Measurements from ENCODE around the gene SYNE2. TPM values are rescaled to one million over a fixed set of nuclear protein-coding genes. Genes with fewer than 3 reads are reported as not detected.

The SYNE2 gene
- total RNA-seq, 4 donors from 2014 or later = 212 to 378 (median 285) TPM

- TF ChIP-seq EP300 (IDR thresholded peaks at IDR 0.05) (no peak), POLR2A (IDR thresholded peaks at IDR 0.05) (no peak)
- TF ChIP-seq, protein P1, sequence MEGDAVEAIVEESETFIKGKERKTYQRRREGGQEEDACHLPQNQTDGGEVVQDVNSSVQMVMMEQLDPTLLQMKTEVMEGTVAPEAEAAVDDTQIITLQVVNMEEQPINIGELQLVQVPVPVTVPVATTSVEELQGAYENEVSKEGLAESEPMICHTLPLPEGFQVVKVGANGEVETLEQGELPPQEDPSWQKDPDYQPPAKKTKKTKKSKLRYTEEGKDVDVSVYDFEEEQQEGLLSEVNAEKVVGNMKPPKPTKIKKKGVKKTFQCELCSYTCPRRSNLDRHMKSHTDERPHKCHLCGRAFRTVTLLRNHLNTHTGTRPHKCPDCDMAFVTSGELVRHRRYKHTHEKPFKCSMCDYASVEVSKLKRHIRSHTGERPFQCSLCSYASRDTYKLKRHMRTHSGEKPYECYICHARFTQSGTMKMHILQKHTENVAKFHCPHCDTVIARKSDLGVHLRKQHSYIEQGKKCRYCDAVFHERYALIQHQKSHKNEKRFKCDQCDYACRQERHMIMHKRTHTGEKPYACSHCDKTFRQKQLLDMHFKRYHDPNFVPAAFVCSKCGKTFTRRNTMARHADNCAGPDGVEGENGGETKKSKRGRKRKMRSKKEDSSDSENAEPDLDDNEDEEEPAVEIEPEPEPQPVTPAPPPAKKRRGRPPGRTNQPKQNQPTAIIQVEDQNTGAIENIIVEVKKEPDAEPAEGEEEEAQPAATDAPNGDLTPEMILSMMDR (IDR thresholded peaks at IDR 0.05) = no peak
- DNase-seq (ENCODE audit: low spot score in 2 of 2) = no peak
- Histone ChIP-seq H3K9me3 (no peaks in the 10 kb centered on the region), H3K27ac (peak overlapping the region in 2 of 4 donors; percentile 71 to 85), H3K27me3 (no peaks in the 10 kb centered on the region), H3K4me3 (no peak overlapping the region), H3K4me1 (peaks cover 0 to 84% (median 35%) of the 10 kb centered on the region in 4 donors), H3K36me3 (no peaks in the 10 kb centered on the region)
Measured at GRCh38 chr14:63895510-63895909, 42.7 kb downstream of the SYNE2 start.

GRCh38 chr14:63896278-63896720 is 43.5 kb downstream of the SYNE2 start:
- peaks cover 0 to 83% (median 32%) of the 10 kb centered on the region in 4 donors for H3K4me1 ChIP-seq
- DNase-seq (ENCODE audit: low spot score in 2 of 2) = peak; percentile 32 to 70
- no peaks in the 10 kb centered on the region for H3K36me3 ChIP-seq
- H3K27ac ChIP-seq = peak overlapping the region in 3 of 4 donors; percentile 50 to 85 (median 71)
- H3K27me3 ChIP-seq = no peaks in the 10 kb centered on the region
- no peak overlapping the region for H3K4me3 ChIP-seq
- H3K9me3 ChIP-seq = no peaks in the 10 kb centered on the region
- TF ChIP-seq POLR2A (IDR thresholded peaks at IDR 0.05) (peak in 1 of 2 donors; percentile 11), EP300 (IDR thresholded peaks at IDR 0.05) (peak in 1 of 2 donors; percentile 86)
- TF ChIP-seq, protein P1 (IDR thresholded peaks at IDR 0.05) = no peak
- WGBS, 2 donors = 18 to 21% methylated on average over 4 of the region's 4 CpGs

DNA sequence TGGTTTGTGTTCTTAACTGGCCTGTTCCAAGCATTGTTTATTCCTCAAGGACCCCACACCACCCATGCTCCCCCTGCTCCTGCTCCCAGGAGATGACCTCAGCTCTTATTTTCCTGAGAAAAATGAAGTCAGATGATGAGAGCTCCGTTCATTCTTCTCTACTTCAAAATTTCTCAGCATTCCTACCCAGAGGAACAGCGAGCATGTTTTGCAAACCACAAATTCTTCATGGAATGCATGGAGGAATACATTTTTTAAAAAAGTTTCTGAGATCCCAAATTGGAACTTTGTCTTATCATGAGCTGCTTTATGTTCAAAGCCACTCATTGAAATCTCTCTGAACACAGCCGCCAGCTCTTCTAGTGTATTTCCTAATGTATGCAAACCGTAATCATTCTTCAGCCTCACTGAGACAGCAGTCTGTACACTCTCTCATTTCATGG is 44.9 kb downstream of the SYNE2 start:
- Histone ChIP-seq H3K27ac (peak overlapping the region in 3 of 4 donors; percentile 11 to 85 (median 71)), H3K4me1 (peaks cover 0 to 75% (median 29%) of the 10 kb centered on the region in 4 donors), H3K9me3 (no peaks in the 10 kb centered on the region), H3K4me3 (no peak overlapping the region), H3K27me3 (no peaks in the 10 kb centered on the region), H3K36me3 (no peaks in the 10 kb centered on the region)
- peak in 1 of 2 donors; percentile 6 for TF ChIP-seq EP300 (IDR thresholded peaks at IDR 0.05)
- TF ChIP-seq, protein P1 (IDR thresholded peaks at IDR 0.05) = no peak
- no peak for DNase-seq (ENCODE audit: low spot score in 2 of 2)
- 39 to 45% methylated on average over 4 of the region's 4 CpGs for WGBS, 2 donors

- peaks cover 0 to 7% (median under 1%) of the 10 kb centered on the region in 4 donors for H3K9me3 ChIP-seq
- H3K27ac ChIP-seq = peak overlapping the region in 2 of 4 donors; percentile 36 to 63
- no peaks in the 10 kb centered on the region for H3K36me3 ChIP-seq
- H3K27me3 ChIP-seq = no peaks in the 10 kb centered on the region
- TF ChIP-seq EP300 (IDR thresholded peaks at IDR 0.05) = peak in 1 of 2 donors; percentile 70
- TF ChIP-seq, protein P1 (IDR thresholded peaks at IDR 0.05) = no peak
- WGBS, 2 donors = 89 to 92% methylated on average over 2 of the region's 2 CpGs
- peaks cover 0 to 53% (median 18%) of the 10 kb centered on the region in 4 donors for H3K4me1 ChIP-seq
- DNase-seq (ENCODE audit: low spot score in 2 of 2) = no peak
- H3K4me3 ChIP-seq = no peak overlapping the region
Measured at GRCh38 chr14:63899953-63900352, 47.1 kb downstream of the SYNE2 start.

DNA sequence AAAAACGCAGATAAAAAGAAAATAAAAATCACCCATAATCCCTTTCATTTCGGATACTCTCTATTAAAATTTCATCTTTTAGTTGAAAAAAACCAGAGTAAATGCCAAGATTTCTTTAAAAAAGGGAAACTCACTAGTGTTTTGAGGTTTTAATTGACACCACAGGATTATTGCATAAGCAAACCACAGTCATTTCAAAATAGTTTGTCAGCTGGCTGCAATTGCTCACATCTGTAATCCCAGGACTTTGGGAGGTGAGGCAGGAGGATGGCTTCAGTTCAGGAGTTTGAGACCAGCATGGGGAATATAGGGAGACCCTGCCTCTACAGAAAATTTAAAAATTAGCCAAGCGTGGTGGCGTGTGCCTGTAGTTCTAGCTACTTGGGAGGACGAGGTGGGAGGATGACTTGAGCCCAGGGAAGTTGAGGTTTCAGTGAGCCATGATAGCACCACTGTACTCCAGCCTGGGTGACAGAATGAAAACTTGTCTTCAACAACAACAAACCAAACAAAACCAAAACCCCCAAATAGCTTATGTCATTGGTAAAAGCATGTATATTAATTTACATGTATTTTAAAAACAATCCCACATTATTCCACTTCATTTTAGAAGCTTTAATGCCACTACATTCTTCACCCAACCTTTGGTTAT is 48.8 kb downstream of the SYNE2 start:
- Histone ChIP-seq H3K36me3 (no peaks in the 10 kb centered on the region), H3K4me3 (no peak overlapping the region), H3K4me1 (peaks cover 0 to 43% (median 17%) of the 10 kb centered on the region in 4 donors), H3K9me3 (peaks cover 0 to 14% (median 1%) of the 10 kb centered on the region in 4 donors), H3K27me3 (no peaks in the 10 kb centered on the region), H3K27ac (peak overlapping the region in 3 of 4 donors; percentile 34 to 76 (median 64))
- WGBS, 2 donors = 78 to 79% methylated on average over 5 of the region's 5 CpGs
- TF ChIP-seq, protein P1 (IDR thresholded peaks at IDR 0.05) = no peak
- no peak for TF ChIP-seq POLR2A (IDR thresholded peaks at IDR 0.05)
- TF ChIP-seq EP300 (IDR thresholded peaks at IDR 0.05) = peak; percentile 61 to 93
- peak in 1 of 2 donors; percentile 61 for DNase-seq (ENCODE audit: low spot score in 2 of 2)
